Measurements from ENCODE around the gene PPP2R2C. TPM values are rescaled to one million over a fixed set of nuclear protein-coding genes. Genes with fewer than 3 reads are reported as not detected.

Gene PPP2R2C
- total RNA-seq, 1 experiment from 2014 or later = 32.9 TPM

- Histone ChIP-seq H3K27ac (ENCODE audit: low read depth, low read length) (no peak overlapping the region), H4K20me1 (ENCODE audit: insufficient read depth) (0 out of 2 replicates have a peak, but pooled peaks cover 2% of the 10 kb centered on the region), H3K4me2 (ENCODE audit: low read length) (no peak overlapping the region), H3K36me3 (ENCODE audit: control insufficient read depth in 1 of 2, insufficient read depth in 2 of 2, low read length in 2 of 2) (0 out of 4 replicates have a peak, but pooled peaks cover 0 to 4% of the 10 kb centered on the region in 2 experiments), H2AFZ (ENCODE audit: low read depth, low read length, poor library complexity, severe bottlenecking) (no peak overlapping the region), H3K4me1 (ENCODE audit: control insufficient read depth in 1 of 2, insufficient read depth in 2 of 2, low read length in 2 of 2) (peaks cover 0 to 4% of the 10 kb centered on the region in 2 experiments; a peak in 1 of 4 replicates), H3K4me3 (replicated peaks in 1 of 2; ENCODE audit: low read depth in 1 of 2, low read length in 2 of 2) (no peak overlapping the region), H3K27me3 (ENCODE audit: insufficient read depth, low read length) (no peaks in the 10 kb centered on the region), H3K9me2 (ENCODE audit: insufficient read depth) (no peaks in the 10 kb centered on the region), H3K9ac (ENCODE audit: low read length) (no peak overlapping the region), H3K9me3 (ENCODE audit: control insufficient read depth in 1 of 2, insufficient read depth in 1 of 2, low read depth in 1 of 2, low read length in 2 of 2) (peaks cover 0 to 8% of the 10 kb centered on the region in 2 experiments; a peak in 1 of 4 replicates), H3K79me2 (ENCODE audit: insufficient read depth, low read length) (peaks cover 20% of the 10 kb centered on the region)
- DNase-seq (ENCODE audit: low read depth, low spot score) = no peak
- ChIA-PET POLR2A (no interaction called here), RAD21 (ENCODE audit: low non-redundant PET in 1 of 2, low total read pairs in 2 of 2, uncharacterized antibody in 2 of 2, unreplicated experiment in 2 of 2) (no interaction called here), CTCF (no interaction called here)
- TF ChIP-seq MAX (IDR thresholded peaks at IDR 0.05) = no peak
- no peak for TF ChIP-seq SRF (IDR thresholded peaks at IDR 0.05; ENCODE audit: low read depth)
- TF ChIP-seq FOSL1 (IDR thresholded peaks at IDR 0.05; ENCODE audit: low read depth) = no peak
- TF ChIP-seq SP1 (IDR thresholded peaks at IDR 0.05; ENCODE audit: low read depth) = no peak
- TF ChIP-seq SIN3A (IDR thresholded peaks at IDR 0.05; ENCODE audit: low read depth) = no peak
- BruUV-seq (replicated peaks) = no TSS peak
- intact Hi-C loops (cut with micrococcal nuclease) = no loop called here
- ATAC-seq = no peak
These were observed 11.5 kb downstream of the PPP2R2C start for GRCh38 chr4:6460876-6461275.

GRCh38 chr4:6458528-6458927 is 13.9 kb downstream of the PPP2R2C start:
- BruUV-seq (replicated peaks) = no TSS peak
- 0 out of 2 replicates have a peak, but pooled peaks cover 2% of the 10 kb centered on the region for H3K27me3 ChIP-seq (ENCODE audit: insufficient read depth, low read length)
- TF ChIP-seq EZH2 (IDR thresholded peaks at IDR 0.05) (no peak), SP1 (IDR thresholded peaks at IDR 0.05; ENCODE audit: low read depth) (no peak), RAD21 (IDR thresholded peaks at IDR 0.05; ENCODE audit: low read depth) (no peak), TCF7L2 (IDR thresholded peaks at IDR 0.05; ENCODE audit: borderline replicate concordance, extremely low read depth, insufficient read depth, insufficient read length) (no peak), POLR2AphosphoS5 (IDR thresholded peaks at IDR 0.05; ENCODE audit: low read depth, low read length) (no peak)
- peaks cover 0 to 4% of the 10 kb centered on the region in 2 experiments; a peak in 1 of 4 replicates for H3K4me1 ChIP-seq (ENCODE audit: control insufficient read depth in 1 of 2, insufficient read depth in 2 of 2, low read length in 2 of 2)
- no peaks in the 10 kb centered on the region for H4K20me1 ChIP-seq (ENCODE audit: insufficient read depth)
- H3K79me2 ChIP-seq (ENCODE audit: insufficient read depth, low read length) = peaks cover 6% of the 10 kb centered on the region; the same call in 1 of the 2 replicates
- POLR2A ChIA-PET = no interaction called here
- H3K4me2 ChIP-seq (ENCODE audit: low read length) = no peak overlapping the region
- H2AFZ ChIP-seq (ENCODE audit: low read depth, low read length, poor library complexity, severe bottlenecking) = no peak overlapping the region
- no peak for ATAC-seq
- no peak overlapping the region for H3K27ac ChIP-seq (ENCODE audit: low read depth, low read length)
- no peak overlapping the region for H3K9ac ChIP-seq (ENCODE audit: low read length)
- RAD21 ChIA-PET (ENCODE audit: low non-redundant PET in 1 of 2, low total read pairs in 2 of 2, uncharacterized antibody in 2 of 2, unreplicated experiment in 2 of 2) = no interaction called here
- H3K9me3 ChIP-seq (ENCODE audit: control insufficient read depth in 1 of 2, insufficient read depth in 1 of 2, low read depth in 1 of 2, low read length in 2 of 2) = peaks cover 0 to 8% of the 10 kb centered on the region in 2 experiments; a peak in 1 of 4 replicates
- DNase-seq (ENCODE audit: low read depth, low spot score) = no peak
- 0 out of 4 replicates have a peak, but pooled peaks cover 0 to 4% of the 10 kb centered on the region in 2 experiments for H3K36me3 ChIP-seq (ENCODE audit: control insufficient read depth in 1 of 2, insufficient read depth in 2 of 2, low read length in 2 of 2)
- H3K9me2 ChIP-seq (ENCODE audit: insufficient read depth) = no peaks in the 10 kb centered on the region
- CTCF ChIA-PET = no interaction called here
- no peak overlapping the region for H3K4me3 ChIP-seq (replicated peaks in 1 of 2; ENCODE audit: low read depth in 1 of 2, low read length in 2 of 2)
- intact Hi-C loops (cut with micrococcal nuclease) = no loop called here

All from HCT116 (cell line).